ENCODE data around the gene LAMB2.

DNA sequence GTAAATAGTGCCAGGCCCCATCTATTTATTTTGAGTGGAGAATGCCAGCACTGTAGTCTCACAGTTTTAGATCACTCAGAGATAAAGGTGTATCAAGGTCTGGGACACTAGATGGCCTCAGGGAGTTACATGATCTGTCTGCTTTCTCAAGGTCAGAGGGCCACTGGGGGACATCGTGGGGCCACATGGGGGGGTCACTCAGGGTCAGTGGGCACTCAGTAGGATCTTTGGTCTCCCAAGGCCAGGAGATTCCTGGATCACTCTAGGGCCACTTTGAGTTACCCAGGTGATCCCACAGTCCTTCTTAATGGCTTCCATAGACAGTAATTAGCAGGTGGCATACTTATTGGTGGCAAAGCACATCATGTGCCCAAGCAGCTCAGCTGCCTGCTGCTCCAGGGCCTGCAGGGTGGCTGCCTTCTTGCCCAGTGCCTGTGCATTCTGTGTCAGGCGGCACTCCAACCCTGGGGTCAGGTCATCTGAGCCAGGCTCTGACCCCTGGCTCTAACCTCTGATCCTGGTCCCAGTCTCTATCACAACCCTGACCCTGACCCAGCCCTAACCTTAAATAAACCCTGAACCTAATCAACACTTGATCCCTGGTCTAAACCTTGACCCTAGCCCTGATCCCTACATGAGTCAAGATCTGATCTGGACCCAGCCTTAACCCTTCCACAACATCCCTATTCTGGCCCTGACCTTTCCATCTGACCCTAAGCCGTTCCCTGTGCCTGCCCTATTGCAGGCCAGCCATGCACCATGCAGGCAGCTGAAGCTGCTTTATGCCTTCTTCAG lies 1.8 kb upstream of the LAMB2 start:
- TF ChIP-seq, protein P1, sequence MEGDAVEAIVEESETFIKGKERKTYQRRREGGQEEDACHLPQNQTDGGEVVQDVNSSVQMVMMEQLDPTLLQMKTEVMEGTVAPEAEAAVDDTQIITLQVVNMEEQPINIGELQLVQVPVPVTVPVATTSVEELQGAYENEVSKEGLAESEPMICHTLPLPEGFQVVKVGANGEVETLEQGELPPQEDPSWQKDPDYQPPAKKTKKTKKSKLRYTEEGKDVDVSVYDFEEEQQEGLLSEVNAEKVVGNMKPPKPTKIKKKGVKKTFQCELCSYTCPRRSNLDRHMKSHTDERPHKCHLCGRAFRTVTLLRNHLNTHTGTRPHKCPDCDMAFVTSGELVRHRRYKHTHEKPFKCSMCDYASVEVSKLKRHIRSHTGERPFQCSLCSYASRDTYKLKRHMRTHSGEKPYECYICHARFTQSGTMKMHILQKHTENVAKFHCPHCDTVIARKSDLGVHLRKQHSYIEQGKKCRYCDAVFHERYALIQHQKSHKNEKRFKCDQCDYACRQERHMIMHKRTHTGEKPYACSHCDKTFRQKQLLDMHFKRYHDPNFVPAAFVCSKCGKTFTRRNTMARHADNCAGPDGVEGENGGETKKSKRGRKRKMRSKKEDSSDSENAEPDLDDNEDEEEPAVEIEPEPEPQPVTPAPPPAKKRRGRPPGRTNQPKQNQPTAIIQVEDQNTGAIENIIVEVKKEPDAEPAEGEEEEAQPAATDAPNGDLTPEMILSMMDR (IDR thresholded peaks at IDR 0.05), result no peak
- no peak for TF ChIP-seq POLR2A (IDR thresholded peaks at IDR 0.05)
- TF ChIP-seq EP300 (IDR thresholded peaks at IDR 0.05), result no peak
